WTC11 (cell line): ENCODE data around the gene SPTB. TPM values are rescaled to one million over a fixed set of nuclear protein-coding genes. Genes with fewer than 3 reads are reported as not detected.

Experiments used
- ATAC-seq: fragments of 200-7000 bp; cut with Tn5 transposase; 2 replicates; pipeline ENCODE4 v1.10.0; 2021; ENCODE audit warnings: mild to moderate bottlenecking, moderate library complexity
- CTCF ChIA-PET: fragments of 300-600 bp; sonication (Branson Sonifier 250); formaldehyde crosslinking; loops from one replicate; lab custom pipeline; 2021; ENCODE audit warnings: antibody characterized with exemption; lab: Charles Lee
- POLR2A ChIA-PET: fragments of 350-600 bp; sonication (Branson Sonifier 250); formaldehyde crosslinking; loops from one replicate; lab custom pipeline; 2021; ENCODE audit warnings: antibody characterized with exemption; lab: Charles Lee
- DNase-seq: peaks from one replicate; pipeline ENCODE4 v3.0.0; 2021; ENCODE audit warnings: low spot score
- H3K27ac Mint-ChIP-seq: 2 replicates; pipeline ENCODE4 v1.8.0; 2021; ENCODE audit warnings: mixed read lengths
- H3K27me3 Mint-ChIP-seq: 2 replicates; pipeline ENCODE4 v1.8.0; 2021; ENCODE audit warnings: low read depth, mild to moderate bottlenecking, moderate library complexity, mixed read lengths
- H3K36me3 Mint-ChIP-seq: 2 replicates; pipeline ENCODE4 v1.8.0; 2021; ENCODE audit warnings: mixed read lengths
- H3K4me1 Mint-ChIP-seq: 2 replicates; pipeline ENCODE4 v1.8.0; 2022; ENCODE audit warnings: mixed read lengths
- H3K4me3 Mint-ChIP-seq: 2 replicates; pipeline ENCODE4 v1.8.0; 2021; ENCODE audit warnings: mild to moderate bottlenecking, moderate library complexity, mixed read lengths
- H3K9me3 Mint-ChIP-seq: 2 replicates; pipeline ENCODE4 v1.8.0; 2021; ENCODE audit warnings: mixed read lengths
- AR ChIP-seq: fragments of 250-450 bp; sonication (Bioruptor Pico); IDR thresholded peaks from 2 replicates; pipeline ENCODE4 v1.9.0; 2021; ENCODE audit warnings: mild to moderate bottlenecking
- ATF6 ChIP-seq: sonication (generic); formaldehyde crosslinking; IDR thresholded peaks from 2 replicates; pipeline ENCODE4 v1.8.1; 2023; ENCODE audit warnings: mild to moderate bottlenecking, missing genetic modification reagents
- CTCF ChIP-seq: fragments of 200-600 bp; IDR thresholded peaks from 2 replicates; pipeline ENCODE4 v1.8.0; 2022; ENCODE audit warnings: antibody characterized with exemption
- E2F5 ChIP-seq: sonication (generic); formaldehyde crosslinking; IDR thresholded peaks from 2 replicates; pipeline ENCODE4 v1.8.1; 2022; ENCODE audit warnings: mild to moderate bottlenecking, moderate library complexity, missing genetic modification reagents
- HMGXB4 ChIP-seq: sonication (generic); formaldehyde crosslinking; IDR thresholded peaks from 2 replicates; pipeline ENCODE4 v1.8.1; 2023; ENCODE audit warnings: mild to moderate bottlenecking, moderate library complexity, missing genetic modification reagents
- KAT7 ChIP-seq: sonication (generic); formaldehyde crosslinking; IDR thresholded peaks from 2 replicates; pipeline ENCODE4 v1.8.1; 2023; ENCODE audit warnings: missing genetic modification reagents, mild to moderate bottlenecking, borderline replicate concordance
- NFE2L1 ChIP-seq: sonication (generic); formaldehyde crosslinking; IDR thresholded peaks from 2 replicates; pipeline ENCODE4 v1.8.1; 2023; ENCODE audit warnings: missing genetic modification reagents
- SP1 ChIP-seq: sonication (generic); formaldehyde crosslinking; conservative IDR thresholded peaks from 2 replicates; pipeline ENCODE4 v1.8.1; 2022; ENCODE audit warnings: missing genetic modification reagents
- TEAD1 ChIP-seq: sonication (generic); formaldehyde crosslinking; IDR thresholded peaks from 2 replicates; pipeline ENCODE4 v1.8.0; 2022; ENCODE audit warnings: mild to moderate bottlenecking, missing genetic modification reagents
- TP53 ChIP-seq: sonication (generic); formaldehyde crosslinking; IDR thresholded peaks from 2 replicates; pipeline ENCODE4 v1.8.1; 2023; ENCODE audit warnings: mild to moderate bottlenecking, missing genetic modification reagents
- ZBTB21 ChIP-seq: sonication (generic); formaldehyde crosslinking; IDR thresholded peaks from 2 replicates; pipeline ENCODE4 v1.8.1; 2023; ENCODE audit warnings: mild to moderate bottlenecking, missing genetic modification reagents, borderline replicate concordance
- ZNF219 ChIP-seq: sonication (generic); formaldehyde crosslinking; IDR thresholded peaks from 2 replicates; pipeline ENCODE4 v1.8.0; 2023; ENCODE audit warnings: missing genetic modification reagents, mild to moderate bottlenecking, borderline replicate concordance
- ZNF671 ChIP-seq: fragments of 250-450 bp; sonication (Bioruptor Pico); IDR thresholded peaks from 2 replicates; pipeline ENCODE4 v1.8.0; 2021; ENCODE audit warnings: mild to moderate bottlenecking
- total RNA-seq: library from RNA; stranded (reverse); gene quantifications from 3 replicates; pipeline ENCODE4 v1.2.3, GENCODE V29; 2021

SPTB gene
- total RNA-seq, 1 experiment from 2014 or later, result 3.2 TPM

- Mint-ChIP-seq H3K4me1 (peaks cover 29% of the 10 kb centered on the region), H3K36me3 (no peaks in the 10 kb centered on the region), H3K27ac (no peak overlapping the region), H3K4me3 (no peak overlapping the region), H3K9me3 (peaks cover 3% of the 10 kb centered on the region; the same call in 1 of the 2 replicates), H3K27me3 (no peaks in the 10 kb centered on the region; the same call in 1 of the 2 replicates)
- no peak for ATAC-seq
- CTCF ChIA-PET, result no interaction called here
- TF ChIP-seq KAT7 (no peak), ZNF671 (no peak), AR (no peak), ZNF219 (no peak)
- no peak for DNase-seq
- POLR2A ChIA-PET, result no interaction called here
Measured at GRCh38 chr14:64843548-64843947, 36.2 kb downstream of the SPTB start.

GRCh38 chr14:64841772-64842750 is 37.6 kb downstream of the SPTB start:
- Mint-ChIP-seq H3K27me3 (no peaks in the 10 kb centered on the region; the same call in 1 of the 2 replicates), H3K9me3 (peaks cover 3% of the 10 kb centered on the region; the same call in 1 of the 2 replicates), H3K27ac (no peak overlapping the region), H3K4me3 (no peak overlapping the region), H3K36me3 (no peaks in the 10 kb centered on the region), H3K4me1 (peaks cover 19% of the 10 kb centered on the region)
- TF ChIP-seq HMGXB4 (CRISPR knock-in tag) (no peak), NFE2L1 (CRISPR knock-in tag) (no peak), SP1 (CRISPR knock-in tag) (no peak), E2F5 (no peak), TEAD1 (CRISPR knock-in tag) (no peak), ATF6 (no peak), ZNF671 (no peak), CTCF (no peak), ZBTB21 (no peak), TP53 (no peak)
- ChIA-PET CTCF (interaction anchor here (0.6 to 3.4 kb wide), 30 partner anchors 10 to 376 kb away, joined by 3 to 51 read pairs (median 5); partner anchors contain the start of gene SPTB), POLR2A (interaction anchor here (1.1 to 1.4 kb wide), 2 partner anchors 38 to 156 kb away, joined by 3 to 5 read pairs; no protein-coding TSS in a partner anchor)
- DNase-seq (no peak), ATAC-seq (no peak; the same call in 1 of the 2 replicates)
